Measurements from ENCODE around the gene HEPHL1. TPM values are rescaled to one million over a fixed set of nuclear protein-coding genes. Genes with fewer than 3 reads are reported as not detected.

HEPHL1 gene
- total RNA-seq, 1 donor from 2014 or later = not detected

DNA sequence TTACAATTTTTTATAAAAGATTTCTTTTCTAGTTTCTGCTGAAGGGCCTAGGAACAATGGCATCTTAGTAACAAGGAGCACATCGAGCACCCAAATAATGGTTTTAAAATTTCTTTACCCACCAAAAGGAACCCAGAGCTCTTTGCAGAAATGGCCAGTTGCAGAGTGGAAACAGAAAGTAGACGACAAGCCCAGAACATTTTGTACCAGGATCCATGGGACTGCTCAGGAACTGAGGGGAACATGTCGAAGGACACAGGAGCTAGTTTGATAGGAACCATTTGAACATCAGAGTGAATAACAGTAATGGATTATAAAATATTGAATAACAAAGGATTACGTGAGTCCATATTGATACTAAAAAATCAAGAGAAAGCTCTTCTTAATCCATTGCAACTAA is 124.8 kb downstream of the HEPHL1 start:
- peaks cover 4 to 37% of the 10 kb centered on the region in 2 donors for H3K4me1 ChIP-seq
- intact Hi-C loops (cut with DNase I) = loop anchor here (10.0 kb wide), 1 partner anchor 929 kb away; no protein-coding TSS in a partner anchor
- TF ChIP-seq, protein P1, sequence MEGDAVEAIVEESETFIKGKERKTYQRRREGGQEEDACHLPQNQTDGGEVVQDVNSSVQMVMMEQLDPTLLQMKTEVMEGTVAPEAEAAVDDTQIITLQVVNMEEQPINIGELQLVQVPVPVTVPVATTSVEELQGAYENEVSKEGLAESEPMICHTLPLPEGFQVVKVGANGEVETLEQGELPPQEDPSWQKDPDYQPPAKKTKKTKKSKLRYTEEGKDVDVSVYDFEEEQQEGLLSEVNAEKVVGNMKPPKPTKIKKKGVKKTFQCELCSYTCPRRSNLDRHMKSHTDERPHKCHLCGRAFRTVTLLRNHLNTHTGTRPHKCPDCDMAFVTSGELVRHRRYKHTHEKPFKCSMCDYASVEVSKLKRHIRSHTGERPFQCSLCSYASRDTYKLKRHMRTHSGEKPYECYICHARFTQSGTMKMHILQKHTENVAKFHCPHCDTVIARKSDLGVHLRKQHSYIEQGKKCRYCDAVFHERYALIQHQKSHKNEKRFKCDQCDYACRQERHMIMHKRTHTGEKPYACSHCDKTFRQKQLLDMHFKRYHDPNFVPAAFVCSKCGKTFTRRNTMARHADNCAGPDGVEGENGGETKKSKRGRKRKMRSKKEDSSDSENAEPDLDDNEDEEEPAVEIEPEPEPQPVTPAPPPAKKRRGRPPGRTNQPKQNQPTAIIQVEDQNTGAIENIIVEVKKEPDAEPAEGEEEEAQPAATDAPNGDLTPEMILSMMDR (IDR thresholded peaks at IDR 0.05) = no peak
- H3K4me3 ChIP-seq = no peak overlapping the region
- H3K27ac ChIP-seq = no peak overlapping the region
- no peaks in the 10 kb centered on the region for H3K27me3 ChIP-seq
- no peaks in the 10 kb centered on the region for H3K9me3 ChIP-seq
- no peaks in the 10 kb centered on the region for H3K36me3 ChIP-seq
- no peak for DNase-seq (ENCODE audit: low spot score in 2 of 2)

DNA sequence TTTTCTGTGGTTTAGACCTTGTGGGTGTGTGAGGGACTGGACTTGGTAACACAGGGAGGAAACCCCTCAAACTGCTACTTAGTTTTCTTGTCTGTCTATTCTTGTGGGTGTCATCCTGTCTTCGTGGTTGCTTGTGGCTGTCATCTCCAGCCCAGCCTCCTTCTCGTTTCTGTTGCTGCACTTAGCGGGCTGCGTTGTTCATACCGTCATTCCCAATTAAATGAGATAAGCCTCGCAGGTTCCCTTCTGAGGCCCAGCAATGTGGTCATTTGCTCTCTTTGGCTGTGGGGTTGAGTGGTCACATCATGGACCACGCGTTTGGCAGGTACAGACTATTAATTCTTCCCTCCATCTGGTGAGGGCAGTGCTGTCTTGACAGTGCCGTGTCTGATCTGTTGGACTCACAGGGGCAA is 126.3 kb downstream of the HEPHL1 start:
- DNase-seq (ENCODE audit: low spot score in 2 of 2) = no peak
- TF ChIP-seq, protein P1 (IDR thresholded peaks at IDR 0.05) = no peak
- no peaks in the 10 kb centered on the region for H3K9me3 ChIP-seq
- H3K27ac ChIP-seq = no peak overlapping the region
- H3K4me1 ChIP-seq = peaks cover 17 to 48% of the 10 kb centered on the region in 2 donors
- no peaks in the 10 kb centered on the region for H3K27me3 ChIP-seq
- intact Hi-C loops (cut with DNase I) = loop anchor here (10.0 kb wide), 1 partner anchor 927 kb away; no protein-coding TSS in a partner anchor
- H3K36me3 ChIP-seq = no peaks in the 10 kb centered on the region
- no peak overlapping the region for H3K4me3 ChIP-seq

DNA sequence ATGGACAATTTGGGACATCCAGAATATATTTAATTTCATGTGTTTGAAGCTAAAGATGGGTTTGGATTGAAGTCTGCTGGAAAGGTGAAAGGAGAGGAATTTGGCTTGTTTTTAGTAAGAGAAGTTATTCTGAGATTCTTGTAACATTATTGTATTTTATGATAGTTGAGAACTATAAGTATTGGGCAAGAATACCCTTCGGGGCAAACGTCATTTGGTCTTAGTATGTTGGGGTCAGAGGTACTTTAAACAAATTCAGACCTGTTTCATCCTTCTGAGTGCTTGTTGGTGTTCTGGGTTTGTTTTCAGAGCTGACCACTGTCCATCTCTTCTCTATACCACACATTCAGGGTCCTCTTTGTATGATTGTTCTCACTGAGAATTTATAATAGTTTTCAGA is 127.0 kb downstream of the HEPHL1 start:
- intact Hi-C loops (cut with DNase I) = loop anchor here (10.0 kb wide), 1 partner anchor 927 kb away; no protein-coding TSS in a partner anchor
- TF ChIP-seq, protein P1 (IDR thresholded peaks at IDR 0.05) = no peak
- Histone ChIP-seq H3K36me3 (no peaks in the 10 kb centered on the region), H3K27ac (no peak overlapping the region), H3K27me3 (no peaks in the 10 kb centered on the region), H3K4me3 (no peak overlapping the region), H3K4me1 (peaks cover 22 to 49% of the 10 kb centered on the region in 2 donors), H3K9me3 (no peaks in the 10 kb centered on the region)
- DNase-seq (ENCODE audit: low spot score in 2 of 2) = no peak

DNA sequence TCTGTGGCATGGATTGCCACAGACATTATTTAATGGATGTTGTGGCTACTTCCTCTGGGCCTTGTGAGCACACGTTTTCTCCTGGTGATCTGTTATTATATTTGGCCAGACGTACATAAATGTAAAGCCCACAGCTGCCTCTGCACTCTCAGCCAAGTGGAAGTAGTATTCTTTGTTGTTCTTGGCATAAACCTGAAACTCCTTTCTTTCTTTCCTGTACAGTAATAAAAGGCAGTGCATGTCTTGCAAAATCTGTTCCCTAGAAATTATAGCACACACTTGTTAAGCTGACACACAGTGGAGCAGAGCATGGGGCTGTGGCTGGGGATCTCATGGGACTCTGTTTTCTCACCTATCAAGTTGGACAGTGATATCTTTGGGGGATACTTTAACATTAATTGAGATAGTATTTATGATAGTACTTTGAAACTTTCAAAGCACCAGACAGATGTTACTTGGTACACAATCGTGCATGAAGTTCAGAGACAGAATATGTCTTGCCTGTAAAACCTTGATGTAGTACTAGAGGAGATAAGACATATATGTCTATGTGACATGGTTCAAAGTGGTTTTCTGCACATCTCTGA is 128.4 kb downstream of the HEPHL1 start:
- Histone ChIP-seq H3K9me3 (no peaks in the 10 kb centered on the region), H3K27me3 (no peaks in the 10 kb centered on the region), H3K36me3 (no peaks in the 10 kb centered on the region), H3K4me1 (peaks cover 22 to 46% of the 10 kb centered on the region in 2 donors), H3K27ac (no peak overlapping the region), H3K4me3 (no peak overlapping the region)
- intact Hi-C loops (cut with DNase I) = loop anchor here (2.0 to 10.0 kb wide), 2 partner anchors 15 to 925 kb away; no protein-coding TSS in a partner anchor
- TF ChIP-seq, protein P1 (IDR thresholded peaks at IDR 0.05) = no peak
- DNase-seq (ENCODE audit: low spot score in 2 of 2) = no peak

DNA sequence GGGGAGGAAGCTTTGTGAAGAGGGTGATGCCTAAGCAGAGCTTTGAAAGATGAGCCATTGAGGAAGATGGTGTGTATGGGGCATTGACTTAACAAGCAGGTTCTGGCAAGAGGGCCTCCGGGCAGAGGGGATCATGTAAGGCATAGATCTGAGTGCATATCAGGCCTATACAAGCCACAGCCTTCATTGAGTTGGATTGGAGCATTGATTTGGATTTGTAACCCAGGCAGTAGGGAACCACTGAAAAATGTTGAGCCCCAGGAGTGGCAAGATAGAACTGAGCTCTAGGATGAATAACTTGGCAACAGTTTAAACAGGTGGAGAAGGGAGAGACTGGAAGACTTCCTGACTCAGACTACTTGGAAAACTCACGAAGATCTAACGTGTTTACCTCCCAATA is 128.9 kb downstream of the HEPHL1 start:
- Histone ChIP-seq H3K27ac (no peak overlapping the region), H3K4me1 (peaks cover 22 to 46% of the 10 kb centered on the region in 2 donors), H3K27me3 (no peaks in the 10 kb centered on the region), H3K9me3 (no peaks in the 10 kb centered on the region), H3K36me3 (peaks cover 0 to 3% of the 10 kb centered on the region in 2 donors), H3K4me3 (no peak overlapping the region)
- intact Hi-C loops (cut with DNase I) = loop anchor here (2.0 kb wide), 1 partner anchor 15 kb away; no protein-coding TSS in a partner anchor
- TF ChIP-seq, protein P1 (IDR thresholded peaks at IDR 0.05) = no peak
- DNase-seq (ENCODE audit: low spot score in 2 of 2) = no peak
